HG03280 (cell line): ENCODE results near the gene KBTBD3.

Source experiments
- ATAC-seq: cut with Tn5 transposase; IDR thresholded peaks from one replicate; pipeline ENCODE4 v1.9.1; 2021; ENCODE audit warnings: mild to moderate bottlenecking, moderate library complexity; ENCODE audit not compliant: unreplicated experiment

Gene KBTBD3, protein sequence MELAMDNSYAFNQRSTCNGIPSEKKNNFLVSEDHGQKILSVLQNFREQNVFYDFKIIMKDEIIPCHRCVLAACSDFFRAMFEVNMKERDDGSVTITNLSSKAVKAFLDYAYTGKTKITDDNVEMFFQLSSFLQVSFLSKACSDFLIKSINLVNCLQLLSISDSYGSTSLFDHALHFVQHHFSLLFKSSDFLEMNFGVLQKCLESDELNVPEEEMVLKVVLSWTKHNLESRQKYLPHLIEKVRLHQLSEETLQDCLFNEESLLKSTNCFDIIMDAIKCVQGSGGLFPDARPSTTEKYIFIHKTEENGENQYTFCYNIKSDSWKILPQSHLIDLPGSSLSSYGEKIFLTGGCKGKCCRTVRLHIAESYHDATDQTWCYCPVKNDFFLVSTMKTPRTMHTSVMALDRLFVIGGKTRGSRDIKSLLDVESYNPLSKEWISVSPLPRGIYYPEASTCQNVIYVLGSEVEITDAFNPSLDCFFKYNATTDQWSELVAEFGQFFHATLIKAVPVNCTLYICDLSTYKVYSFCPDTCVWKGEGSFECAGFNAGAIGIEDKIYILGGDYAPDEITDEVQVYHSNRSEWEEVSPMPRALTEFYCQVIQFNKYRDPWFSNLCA

DNA sequence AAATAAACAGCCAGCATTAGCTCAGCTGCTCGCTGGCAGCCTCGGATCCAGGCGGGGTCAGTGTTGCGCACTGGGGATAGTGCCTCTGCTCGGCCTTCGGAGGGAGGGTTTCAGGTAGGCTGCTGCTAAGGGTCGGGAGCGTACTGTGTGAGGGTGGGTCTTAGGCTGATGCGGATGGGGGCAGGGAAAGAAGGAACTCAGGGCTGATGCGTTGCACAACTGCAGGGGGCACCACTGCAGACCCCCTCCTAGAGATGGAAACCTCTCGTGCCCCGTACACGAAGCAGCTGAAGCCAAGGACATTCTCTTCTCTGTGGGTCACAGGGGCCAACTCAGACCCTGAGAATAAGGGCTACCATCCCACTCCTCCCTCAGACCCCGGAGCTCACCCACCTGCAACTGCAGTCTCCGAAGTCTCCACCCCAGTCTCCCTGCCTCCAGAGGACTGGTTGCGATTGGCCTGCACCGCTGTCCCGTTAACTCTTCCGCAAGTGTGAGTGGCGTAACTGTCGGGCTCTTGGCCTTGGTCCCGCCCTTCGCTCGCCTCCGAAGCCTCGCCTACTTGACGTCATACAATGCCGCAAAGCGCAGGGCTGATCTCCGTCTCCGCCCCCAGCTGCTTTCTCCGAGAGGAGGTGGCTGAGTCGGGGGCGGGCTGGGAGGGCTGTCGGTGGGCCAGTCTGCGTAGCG, at the start of gene KBTBD3:
Gene KBTBD3, minus strand, starts transcription at position 429 of the 690 bp plus-strand sequence. CDS start 18,250 bp downstream, outside the sequence.
- ATAC-seq, result peak; percentile 96

DNA sequence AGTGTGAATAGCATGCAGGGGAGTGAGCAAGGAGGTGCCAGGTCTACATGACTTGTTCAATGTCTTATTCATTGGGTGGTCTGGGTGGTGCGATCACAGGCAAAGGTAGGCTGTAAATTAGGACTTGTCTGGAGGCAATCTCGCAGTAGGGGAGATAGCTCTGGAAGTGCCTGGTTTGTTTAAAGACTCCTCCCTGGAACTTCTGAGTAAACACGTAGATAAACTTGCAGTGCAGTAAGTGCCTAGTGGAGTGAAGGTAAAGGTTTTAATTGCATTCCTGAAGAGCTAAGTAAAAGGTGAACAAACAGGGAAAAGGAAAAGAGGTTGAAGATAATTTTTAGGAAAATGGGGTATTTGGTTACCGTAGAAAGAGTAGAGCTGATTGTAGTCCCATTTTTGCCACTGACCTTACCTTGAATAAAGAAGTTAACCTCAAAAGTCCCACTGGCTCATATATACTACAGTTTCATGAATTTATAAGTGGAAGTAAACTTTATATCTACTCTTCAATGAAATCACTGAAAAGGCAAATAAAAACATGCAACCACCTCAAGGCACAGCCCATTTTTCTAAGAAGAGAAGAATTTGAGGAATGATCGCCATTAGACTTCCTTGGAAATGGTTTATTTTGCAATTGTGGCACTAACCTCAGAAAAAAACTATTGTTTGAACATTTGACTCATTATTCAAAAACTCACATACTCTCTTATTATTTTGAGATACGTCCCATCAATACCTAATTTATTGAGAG, 44.6 kb upstream of the KBTBD3 start:
- ATAC-seq, result no peak

DNA sequence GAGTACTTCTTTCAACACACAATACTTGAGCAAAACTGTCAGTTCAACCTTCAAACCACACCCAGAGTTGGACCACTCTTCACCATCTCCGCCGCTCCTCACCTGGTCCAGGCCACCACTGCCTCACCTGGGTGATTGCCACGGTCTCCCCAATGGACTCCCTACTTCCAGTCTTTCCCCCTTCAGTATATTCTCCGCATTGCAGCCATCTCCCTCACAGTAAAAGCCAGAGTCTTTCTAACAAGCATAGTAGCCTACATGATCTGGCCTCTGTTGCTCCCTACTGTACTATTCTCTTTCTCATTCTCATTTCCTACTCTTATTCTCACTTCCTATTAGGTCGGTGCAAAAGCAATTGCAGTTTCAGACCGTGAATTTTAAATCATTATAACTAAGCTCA, 28.8 kb upstream of the KBTBD3 start:
- ATAC-seq, result no peak

DNA sequence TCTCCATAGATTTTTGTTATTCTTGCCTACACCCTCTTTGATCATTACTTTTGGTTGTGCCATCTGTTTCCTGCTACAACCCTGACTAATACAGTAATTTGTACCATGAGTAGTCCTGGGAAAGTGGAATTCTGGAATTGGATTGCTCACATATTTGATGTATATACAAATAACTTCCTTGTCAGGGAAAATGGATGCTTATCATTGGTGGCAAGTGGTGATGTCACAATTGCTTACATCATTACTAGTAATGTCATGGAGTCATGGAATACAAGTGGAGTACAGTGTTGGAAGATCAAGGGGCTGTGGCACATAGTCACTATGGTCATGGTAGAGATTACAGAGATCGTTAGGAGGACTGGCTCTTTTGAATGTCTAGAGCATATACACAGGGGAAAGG, 24.7 kb upstream of the KBTBD3 start:
- no peak for ATAC-seq

DNA sequence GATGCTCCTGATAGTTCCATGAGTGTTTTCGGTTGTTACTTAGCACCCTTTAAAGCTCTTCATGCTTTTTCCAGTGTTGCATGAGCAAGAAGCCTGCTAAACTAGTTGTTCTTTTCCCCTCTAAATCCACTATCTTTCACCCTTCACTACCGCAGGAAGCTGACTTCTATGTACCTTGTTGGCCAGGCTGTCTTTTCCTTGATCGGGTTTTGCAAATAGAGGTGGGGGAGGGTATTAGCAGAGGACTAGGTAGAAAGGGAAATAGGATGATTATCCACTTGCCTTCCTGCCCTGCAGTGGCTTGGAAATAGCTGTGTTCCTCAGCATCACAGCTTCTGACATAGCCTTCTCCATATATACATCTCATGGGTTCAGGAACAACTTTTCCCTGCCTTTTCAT, 24.2 kb upstream of the KBTBD3 start:
- ATAC-seq, result no peak

DNA sequence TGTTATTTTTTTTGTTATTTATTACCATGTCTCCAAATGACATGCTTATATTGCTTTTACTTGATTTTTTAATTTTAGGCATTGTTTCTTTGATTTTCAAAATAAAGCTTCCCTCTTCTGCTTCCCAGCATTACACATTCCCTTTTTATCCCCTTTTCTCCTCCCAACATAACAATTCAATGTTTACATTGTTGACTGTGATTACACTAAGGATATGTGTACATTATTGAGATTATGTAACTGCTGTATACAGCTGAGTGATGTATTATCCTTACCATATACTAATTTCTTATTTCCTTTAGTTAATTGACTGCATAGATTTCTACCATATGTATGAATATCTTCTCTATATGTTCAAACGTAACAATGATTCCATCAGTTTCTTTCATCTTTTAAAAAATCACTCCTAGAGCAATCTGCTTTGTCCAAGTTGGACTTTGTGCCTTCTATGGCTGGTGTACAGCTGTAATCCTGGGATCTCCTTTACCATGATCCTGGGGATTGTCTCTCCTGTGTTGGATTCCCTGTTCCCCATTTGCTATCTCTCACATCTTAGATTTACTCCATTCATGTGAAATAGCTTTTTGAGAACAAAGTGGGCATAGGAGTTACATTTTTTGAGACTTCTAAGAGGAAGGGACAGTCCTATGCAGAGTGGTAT, 21.9 kb upstream of the KBTBD3 start:
- no peak for ATAC-seq

DNA sequence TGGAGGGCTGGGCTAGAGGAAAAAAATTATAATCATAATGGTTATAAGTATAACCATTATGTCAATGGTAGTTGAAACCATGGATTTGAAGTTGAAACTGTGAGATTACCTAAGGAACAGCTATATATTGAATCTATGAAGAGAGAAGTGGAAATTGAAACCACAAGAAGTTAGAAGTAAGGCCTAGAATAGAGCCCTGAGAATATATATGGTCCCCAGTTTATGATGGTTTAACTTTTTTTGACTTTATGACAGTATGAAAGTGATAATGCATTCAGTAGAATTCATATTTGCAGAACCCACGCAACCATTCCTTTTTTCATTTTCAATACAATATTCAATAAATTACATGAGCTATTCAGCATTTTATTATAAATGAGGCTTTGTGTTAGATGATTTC, 15.3 kb upstream of the KBTBD3 start:
- ATAC-seq, result peak; percentile 24

DNA sequence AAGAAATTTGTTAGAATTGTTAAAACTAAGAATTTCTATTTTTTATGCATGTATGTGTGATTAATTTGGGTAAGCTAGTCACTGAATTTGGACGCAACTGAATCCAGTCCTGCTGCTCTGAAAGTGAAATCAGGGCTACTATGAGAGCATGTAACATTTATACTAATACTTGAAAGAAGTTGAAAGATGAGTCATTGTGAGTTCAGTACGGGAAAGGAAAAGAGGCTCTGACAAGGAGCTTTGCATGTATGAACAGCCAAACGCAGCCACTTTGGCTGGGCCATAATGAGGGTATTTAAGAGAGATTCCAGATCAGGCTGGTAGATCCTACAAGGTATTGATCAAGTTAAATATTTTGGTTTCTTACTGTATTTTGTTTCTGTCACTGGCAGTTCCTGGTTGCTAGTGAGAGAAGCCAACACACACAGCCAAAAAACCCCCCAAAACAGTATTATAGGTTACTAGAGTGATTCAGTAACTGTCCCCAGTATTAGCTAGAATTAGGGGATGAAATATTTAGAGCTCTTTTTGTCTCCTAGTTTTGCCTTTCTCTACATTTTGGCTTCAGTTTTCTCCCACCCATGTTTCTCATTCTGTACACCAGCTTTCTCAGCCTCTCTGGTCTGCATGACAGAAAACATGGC, 14.5 kb upstream of the KBTBD3 start:
- peak; percentile 98 for ATAC-seq

DNA sequence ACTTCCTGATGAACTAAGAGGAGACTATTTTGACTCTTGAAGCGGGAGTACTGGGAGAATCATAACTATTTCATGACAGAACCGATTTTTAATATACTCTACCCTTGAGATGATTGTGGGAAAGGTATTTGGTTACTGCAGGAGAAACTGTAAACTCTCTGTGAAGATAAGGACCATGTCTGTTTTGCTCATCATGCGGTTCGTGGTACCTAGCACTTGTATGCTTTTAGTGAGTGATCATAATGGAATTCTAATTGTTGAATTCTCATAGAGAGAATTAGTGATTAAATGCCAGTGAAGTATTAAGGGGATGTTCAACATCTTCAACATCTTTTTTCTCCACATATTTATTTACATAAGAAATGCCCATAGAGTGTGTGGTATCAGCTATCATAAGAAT, 11.7 kb upstream of the KBTBD3 start:
- ATAC-seq, result no peak

DNA sequence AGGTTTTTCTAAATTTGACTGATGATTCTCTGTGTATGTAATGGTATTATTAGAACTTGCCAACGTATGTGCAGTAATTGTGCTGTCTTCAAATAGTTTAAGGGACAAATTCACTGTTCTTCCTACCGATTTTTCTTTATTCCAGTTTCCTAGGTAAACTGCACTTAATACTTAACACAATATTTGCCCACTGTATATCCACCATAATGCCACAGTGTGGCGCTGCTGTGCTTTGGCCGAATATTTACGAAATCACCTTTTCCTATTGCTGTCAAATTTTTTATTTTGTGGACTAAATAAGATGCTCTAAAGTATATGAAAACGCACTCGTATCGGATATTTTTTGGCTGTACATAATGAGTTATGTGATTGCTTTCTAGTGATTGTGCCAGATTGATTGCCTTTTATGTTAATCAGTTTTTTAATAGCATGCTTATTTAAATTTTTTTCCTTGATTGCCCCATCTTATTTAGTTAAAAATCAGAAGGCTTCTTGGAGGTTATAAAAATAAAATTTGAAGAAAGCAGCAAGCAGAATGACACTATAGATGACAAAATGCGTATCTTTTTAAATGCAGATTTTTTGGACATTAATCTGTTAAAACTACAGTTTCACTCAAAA, 10.8 kb upstream of the KBTBD3 start:
- peak; percentile 25 for ATAC-seq

DNA sequence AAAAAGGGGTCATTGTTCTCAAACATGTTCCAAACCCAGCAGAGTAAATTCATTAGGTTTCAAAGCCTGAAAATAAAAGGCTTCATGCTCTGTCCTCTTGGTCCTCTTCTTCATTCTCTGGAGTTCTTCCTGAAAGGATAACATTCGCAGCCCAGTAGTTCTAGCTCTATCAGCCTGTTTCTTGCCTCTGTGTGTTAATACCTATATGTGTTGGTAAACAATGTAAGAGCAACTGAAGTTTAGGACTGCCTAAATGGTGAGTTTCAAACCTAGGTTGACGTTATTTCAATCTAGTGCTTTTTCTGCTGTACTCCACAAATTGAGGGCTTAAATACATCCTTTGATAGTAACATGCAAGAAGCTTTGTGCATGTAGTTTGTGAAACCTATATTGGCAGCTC, 9.7 kb upstream of the KBTBD3 start:
- no peak for ATAC-seq

DNA sequence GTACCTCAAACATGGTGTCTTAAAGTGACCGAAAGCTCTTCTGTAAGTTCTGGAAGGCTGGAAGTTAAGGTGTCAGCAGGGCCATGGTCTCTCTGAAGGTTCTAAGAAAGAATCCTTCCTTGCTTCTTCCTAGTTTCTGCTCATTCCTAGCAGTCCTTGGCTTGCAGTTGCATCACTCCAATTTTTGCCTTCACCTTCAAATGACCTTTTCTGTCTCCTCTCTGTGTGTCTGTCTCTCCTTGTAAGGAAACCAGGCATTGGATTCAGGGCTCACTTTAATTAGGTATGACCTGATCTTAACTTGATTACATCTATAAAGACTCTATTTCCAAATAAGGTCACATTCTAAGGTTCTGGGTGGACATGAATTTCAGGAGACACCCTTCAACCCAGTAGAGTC, 9.0 kb upstream of the KBTBD3 start:
- no peak for ATAC-seq

DNA sequence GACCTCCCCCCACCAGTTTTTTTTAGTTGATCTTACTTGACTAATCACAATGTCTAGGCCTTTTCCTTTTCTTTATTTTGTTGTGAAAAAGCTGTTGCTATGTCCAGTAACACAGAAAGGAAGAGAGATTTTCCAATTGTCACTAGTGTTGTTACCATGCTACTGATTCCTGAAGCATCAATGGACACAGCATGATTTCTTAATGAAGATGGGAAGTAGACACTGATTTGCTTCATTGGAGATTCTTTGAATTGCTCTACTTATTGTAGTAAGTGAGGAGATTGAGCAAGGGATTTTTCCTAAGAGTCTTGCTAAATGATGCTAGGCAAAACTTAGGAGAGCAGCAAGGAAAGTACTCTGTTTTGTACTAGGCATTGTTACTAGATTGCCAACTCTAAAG, 4.9 kb upstream of the KBTBD3 start:
- no peak for ATAC-seq

DNA sequence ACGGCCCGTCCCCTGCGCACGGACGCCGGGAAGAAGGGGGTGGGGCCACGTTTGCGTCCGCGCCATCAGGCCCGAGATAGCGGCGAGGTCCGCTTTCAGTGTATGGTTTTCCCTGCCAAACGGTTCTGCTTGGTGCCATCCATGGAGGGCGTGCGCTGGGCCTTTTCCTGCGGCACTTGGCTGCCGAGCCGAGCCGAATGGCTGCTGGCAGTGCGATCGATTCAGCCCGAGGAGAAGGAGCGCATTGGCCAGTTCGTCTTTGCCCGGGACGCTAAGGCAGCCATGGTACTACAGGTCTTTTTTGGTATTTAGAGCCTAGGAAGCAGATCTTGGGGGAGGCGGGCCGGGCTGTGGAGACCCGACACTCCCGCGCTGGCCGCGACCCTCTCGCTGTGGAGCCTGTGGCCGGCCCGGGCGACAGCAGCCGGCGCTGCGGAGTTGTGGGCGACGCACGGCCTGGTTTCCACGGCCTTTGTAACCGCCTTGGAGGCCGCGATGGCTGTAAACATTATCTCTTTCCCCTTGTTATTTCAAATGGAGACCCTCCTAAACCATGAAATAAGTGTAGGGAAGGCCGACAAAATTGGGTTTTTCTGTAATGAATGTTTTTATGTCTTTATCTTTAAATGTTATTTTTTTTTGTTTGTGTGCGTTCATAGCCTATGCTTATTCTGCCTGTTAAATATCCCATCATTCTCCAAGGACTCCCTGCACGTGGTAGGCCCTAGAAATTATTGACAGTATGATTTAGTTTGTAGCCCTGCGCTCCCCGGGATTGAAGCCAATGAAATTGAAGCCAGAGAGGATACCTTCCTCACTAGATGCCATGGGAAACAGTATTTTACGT, 685 bp upstream of the KBTBD3 start, which contains the start of gene AASDHPPT:
Gene AASDHPPT, plus strand, starts transcription at position 54 of the 847 bp plus-strand sequence. Its CDS starts 49 bp downstream, at position 103.
- peak; percentile 16 for ATAC-seq

DNA sequence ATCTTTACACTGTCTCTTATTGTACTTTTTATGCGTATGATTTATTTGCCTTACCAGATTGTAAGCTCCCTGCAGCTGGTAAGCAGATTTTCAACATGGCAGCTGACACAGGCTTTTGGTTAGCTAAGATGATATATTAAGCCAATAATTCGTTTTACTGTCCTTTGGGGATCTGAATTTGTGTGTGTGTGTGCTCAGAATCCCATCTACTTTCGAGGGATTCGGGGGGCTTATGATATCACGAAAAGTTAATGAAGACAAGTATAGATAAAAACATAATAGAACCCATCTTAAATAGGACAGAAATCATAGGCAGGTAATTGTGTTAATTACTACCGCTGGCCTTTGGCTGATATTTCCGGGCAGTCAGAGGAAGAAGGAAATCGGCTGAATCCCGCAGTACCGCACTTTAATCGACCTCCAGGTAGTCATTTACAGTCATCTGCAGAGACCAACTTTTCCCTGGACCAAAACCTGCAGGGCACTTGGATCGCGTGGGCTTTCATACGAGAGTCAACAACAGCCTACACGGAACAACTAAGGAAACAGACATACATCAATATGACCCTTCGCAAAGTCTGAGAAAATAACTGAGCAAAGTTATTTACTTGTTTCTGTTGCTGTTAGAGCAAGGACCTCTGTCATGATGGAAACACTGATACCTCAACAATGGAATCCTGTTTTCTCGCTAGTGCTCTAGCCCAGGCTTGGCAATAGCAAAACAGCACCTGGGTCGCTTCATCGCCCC, 802 bp downstream of the KBTBD3 start:
- ATAC-seq, result no peak

DNA sequence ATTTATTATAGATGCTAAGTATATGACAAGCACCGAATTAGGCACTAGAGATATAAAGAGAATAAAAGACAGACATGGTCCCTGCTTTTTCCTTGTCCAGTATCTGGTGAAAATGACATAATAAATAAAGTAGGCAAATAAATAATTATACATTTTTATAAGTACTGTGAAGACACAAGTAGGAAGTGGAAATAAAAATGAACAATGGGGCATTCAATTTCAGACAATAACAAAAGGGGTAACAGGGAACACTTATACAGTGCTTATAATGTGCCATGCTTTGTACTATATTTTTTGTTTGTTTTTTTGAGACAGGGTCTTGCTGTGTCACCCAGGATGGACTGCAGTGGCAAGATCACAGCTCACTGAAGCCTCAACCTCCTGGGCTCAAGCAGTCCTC, 4.3 kb downstream of the KBTBD3 start:
- ATAC-seq, result no peak

DNA sequence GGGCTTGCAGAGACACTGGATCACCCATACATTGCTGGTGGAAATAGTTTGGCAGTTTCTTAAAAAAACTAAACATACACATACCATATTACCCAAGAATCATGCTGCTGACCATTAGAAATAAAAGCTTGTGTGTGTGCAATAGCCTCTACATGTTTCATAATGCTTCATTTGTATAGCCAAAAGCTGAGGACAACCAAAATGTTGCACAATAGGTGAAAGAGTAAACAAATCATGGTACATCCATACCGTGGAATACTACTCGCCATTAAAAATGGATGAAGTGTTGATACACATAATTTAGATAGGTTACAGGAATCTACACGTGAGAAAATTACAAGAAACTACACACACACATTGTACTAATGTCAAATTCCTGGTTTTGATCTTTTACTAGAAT, 6.5 kb downstream of the KBTBD3 start:
- no peak for ATAC-seq

DNA sequence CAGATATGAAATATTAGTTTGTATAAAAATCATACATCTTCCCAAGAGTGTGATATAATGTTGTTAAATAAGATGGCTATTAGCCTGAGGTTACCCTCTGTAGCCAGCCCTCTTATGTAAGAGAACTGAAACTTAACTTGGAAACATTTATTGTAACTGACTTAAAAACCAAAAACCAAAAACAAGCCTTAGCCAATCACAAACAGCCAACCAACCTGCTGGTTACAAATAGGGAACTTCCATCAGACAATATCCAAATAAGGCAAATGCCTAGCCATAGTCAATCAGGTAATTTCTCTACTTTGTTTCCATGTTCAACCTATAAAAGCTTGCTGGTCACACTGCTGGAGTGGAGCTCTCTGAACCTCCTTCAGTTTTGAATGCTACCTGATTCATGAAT, 14.1 kb downstream of the KBTBD3 start:
- no peak for ATAC-seq
